Mononuclear cell (primary cell): ENCODE data around the gene COL2A1. TPM values are rescaled to one million over a fixed set of nuclear protein-coding genes. Genes with fewer than 3 reads are reported as not detected.

Experiments used
- H3K27me3 ChIP-seq: 2 replicates; pipeline ENCODE4 v1.6.0; 2011; ENCODE audit warnings: low read length, control low read depth; ENCODE audit not compliant: insufficient read depth
- H3K4me1 ChIP-seq: 2 replicates; pipeline ENCODE4 v1.5.1; 2011; ENCODE audit warnings: mild to moderate bottlenecking, low read length, control low read depth; ENCODE audit not compliant: insufficient read depth
- H3K4me3 ChIP-seq: 2 replicates; pipeline ENCODE4 v1.5.1; 2011; ENCODE audit warnings: mild to moderate bottlenecking, low read length, moderate library complexity
- H3K9me3 ChIP-seq: 2 replicates; pipeline ENCODE4 v1.5.1; 2011; ENCODE audit warnings: low read depth, mild to moderate bottlenecking, control low read depth, low read length
- total RNA-seq: library from RNA; depleted of rRNA; stranded (reverse); fragments of >200 nt; gene quantifications from one replicate; pipeline ENCODE4 v1.2.3, GENCODE V29; 2012

Gene COL2A1
- total RNA-seq, 1 donor: not detected

DNA sequence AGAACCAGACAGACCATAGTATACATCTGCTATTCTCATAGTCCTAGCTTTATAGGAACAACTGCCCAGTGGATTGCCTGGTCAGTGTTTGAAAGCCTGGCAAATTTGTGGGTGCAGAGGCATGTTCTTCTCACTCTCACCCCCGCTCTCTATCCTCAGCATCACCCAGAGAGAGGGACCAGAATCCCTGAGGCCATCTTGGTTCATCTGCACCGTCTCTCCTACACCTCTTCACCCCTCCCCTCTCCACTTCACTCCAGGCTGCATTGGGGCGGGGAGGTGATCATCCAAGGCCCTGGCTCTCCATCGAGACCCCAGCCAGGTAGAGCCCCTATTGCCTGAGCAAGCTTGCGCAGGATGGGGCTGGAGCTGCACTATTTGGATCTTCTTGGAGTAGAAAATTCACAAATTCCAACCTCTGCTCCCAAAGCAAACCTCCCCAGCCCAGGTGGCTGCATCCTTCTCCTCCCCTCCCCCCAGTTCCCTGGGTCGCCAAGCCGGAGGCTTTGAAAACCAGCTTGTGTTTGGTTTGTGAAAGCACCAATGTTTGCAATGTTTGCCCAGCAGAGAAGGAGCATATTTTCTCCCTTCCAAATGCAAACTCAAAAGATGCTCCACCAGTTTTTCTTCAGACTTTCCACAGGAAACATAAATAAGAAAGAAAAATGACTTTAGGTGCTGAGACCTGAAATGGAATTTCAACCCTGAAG lies 18.6 kb upstream of the COL2A1 start:
- Histone ChIP-seq H3K27me3 (peaks cover 12% of the 10 kb centered on the region), H3K4me3 (no peak overlapping the region), H3K4me1 (no peaks in the 10 kb centered on the region), H3K9me3 (no peaks in the 10 kb centered on the region)

DNA sequence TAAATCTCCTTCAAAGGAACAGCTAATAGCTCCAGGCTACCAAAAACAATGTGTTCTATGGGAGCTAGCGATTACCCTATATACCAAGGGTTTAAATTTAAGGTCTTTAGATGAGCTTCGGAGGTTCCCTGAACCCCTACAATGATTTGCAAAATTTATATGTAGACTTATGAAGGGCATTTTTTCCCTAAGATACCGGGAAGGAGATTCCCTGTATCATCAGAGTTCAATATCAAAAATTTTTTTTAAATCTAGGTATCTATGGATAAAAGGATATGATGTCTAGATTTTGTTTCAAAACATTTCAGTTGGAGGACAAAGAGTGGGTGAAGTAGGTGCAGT lies 17.9 kb upstream of the COL2A1 start:
- Histone ChIP-seq H3K9me3 (no peaks in the 10 kb centered on the region), H3K27me3 (peaks cover 12% of the 10 kb centered on the region), H3K4me3 (no peak overlapping the region), H3K4me1 (no peaks in the 10 kb centered on the region)

DNA sequence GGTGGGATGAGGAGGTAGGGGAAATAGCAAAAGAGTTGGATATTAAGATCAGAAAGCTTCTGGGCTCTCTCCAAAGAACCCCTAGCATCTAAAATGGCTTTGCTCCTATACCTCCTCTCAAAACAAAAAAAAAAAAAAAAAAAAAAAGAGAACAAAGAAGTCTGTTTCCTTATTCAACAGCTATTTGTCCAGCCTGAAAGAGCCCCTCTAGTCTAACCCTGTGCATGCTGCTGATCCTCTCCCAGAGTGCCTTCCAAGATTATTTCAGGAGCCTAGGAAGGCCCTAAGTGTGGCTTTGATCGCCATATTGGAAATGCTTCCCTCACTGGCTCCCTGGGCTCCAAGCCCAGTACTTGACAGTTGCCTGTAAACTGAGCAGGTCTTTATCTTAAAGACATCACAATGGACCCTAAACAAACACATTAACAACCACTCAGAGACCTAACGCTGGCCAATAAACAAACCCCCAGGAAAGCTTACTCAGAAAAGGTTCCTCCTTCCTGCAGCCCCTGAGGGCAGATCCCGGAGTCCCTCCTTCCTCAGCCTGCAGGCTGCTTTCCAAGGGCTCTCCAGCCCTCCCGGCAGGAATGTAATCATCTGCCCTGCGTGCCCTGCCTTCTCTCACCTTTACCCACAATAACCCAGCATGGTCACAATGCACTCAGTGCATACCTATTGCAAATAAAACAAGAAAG lies 17.4 kb upstream of the COL2A1 start:
- H3K4me3 ChIP-seq: no peak overlapping the region
- no peaks in the 10 kb centered on the region for H3K4me1 ChIP-seq
- peaks cover 12% of the 10 kb centered on the region for H3K27me3 ChIP-seq
- no peaks in the 10 kb centered on the region for H3K9me3 ChIP-seq

DNA sequence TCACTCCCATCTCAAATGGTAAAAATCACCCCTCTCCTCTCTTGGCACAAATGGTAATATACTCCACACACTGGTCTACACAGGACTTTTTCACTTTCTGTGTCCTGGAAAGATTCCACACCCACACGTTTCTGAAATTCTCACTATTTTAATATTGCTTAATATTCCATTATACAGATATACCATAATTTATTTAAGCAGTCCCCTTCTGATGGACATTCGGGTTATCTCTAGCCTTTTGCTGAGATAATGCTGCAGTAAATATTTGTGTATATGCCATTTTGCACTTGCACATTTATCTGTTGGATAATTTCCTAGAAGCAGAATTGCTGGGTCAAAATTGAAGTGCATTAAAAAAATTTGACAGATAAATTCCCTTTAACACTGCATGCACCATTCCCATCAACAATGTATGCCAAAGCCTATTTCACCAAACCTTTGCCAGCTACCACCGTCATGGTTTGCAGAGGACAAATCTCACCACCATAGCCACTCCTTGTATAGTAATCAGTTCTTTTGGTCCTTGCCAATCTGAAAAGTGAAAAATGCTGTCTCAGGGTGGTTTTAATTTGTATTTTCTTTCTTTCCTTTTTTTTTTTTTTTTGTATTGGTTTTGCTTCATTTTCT lies 15.5 kb upstream of the COL2A1 start:
- no peaks in the 10 kb centered on the region for H3K4me1 ChIP-seq
- no peak overlapping the region for H3K4me3 ChIP-seq
- peaks cover 12% of the 10 kb centered on the region for H3K27me3 ChIP-seq
- H3K9me3 ChIP-seq: no peaks in the 10 kb centered on the region

DNA sequence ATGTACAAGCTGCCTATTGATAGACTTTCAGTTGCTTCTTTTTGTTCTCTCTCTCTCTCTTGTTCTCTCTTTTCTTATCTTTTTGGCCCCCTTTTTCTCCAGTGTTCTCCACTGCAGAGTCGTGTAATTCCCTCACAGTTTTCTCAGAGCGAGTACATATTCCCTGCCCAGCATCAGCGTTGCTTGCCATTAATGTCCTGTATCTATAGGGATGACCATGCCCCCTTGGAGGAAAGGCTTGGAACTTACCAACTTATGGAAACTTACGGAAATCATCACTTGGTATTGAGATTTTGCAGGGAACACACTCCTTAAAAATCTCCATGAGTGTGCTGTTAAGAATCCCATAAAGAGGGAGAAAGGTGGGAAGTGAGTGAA lies 14.3 kb upstream of the COL2A1 start:
- Histone ChIP-seq H3K4me1 (no peaks in the 10 kb centered on the region), H3K27me3 (peaks cover 15% of the 10 kb centered on the region), H3K4me3 (no peak overlapping the region), H3K9me3 (no peaks in the 10 kb centered on the region)

DNA sequence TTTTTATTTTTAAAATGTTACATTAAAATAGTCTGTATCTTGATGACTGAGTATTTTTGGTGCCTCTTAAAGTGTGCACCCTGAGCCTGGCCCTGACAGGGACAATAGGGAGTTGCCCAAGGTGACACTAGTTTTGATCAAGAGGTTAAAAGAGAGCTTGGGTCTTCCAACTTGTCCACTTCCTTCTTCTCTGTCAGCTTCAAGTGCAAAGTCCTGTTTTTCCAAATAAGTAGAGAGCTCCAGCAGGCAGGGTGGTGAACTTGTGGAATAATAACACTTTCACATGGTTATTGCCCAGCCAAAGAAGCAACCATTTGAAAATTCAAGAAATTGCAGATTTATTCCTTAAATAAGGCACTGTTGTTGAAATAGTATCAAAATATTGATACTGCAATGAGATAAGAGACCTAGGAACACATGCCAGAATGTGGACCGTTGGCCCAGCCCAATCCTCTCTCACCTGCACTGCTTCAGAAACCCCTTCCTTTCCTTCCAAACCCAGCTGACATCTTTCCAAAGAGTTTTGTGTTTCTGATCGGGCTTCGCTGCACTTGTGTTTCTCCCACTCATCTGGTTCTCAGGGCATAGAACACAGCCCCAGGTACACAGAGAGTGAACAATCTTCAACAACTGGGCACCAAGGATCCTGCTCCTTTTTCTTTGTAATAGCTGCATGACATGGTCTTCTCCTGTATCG lies 13.8 kb upstream of the COL2A1 start:
- H3K4me1 ChIP-seq: no peaks in the 10 kb centered on the region
- peaks cover 15% of the 10 kb centered on the region for H3K27me3 ChIP-seq
- no peak overlapping the region for H3K4me3 ChIP-seq
- no peaks in the 10 kb centered on the region for H3K9me3 ChIP-seq

DNA sequence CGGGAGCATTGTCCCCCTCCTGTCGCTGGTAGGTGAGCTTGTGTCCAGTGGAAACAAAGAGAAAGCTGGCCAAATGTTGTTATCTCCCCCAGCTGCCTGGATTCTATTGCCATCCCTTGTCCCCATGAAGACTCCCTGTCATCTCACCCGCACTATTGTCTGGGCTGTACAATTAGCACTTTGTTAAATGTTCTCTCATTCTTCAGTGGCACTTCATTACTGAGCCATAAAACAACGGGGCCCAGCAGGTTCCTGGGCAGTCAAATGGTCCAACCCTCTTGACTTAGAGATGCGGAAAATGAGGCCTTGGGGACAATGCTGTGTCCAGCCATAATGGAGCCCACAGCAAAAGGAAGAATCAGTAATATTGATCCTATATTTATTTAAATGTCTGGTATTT lies 13.2 kb upstream of the COL2A1 start:
- Histone ChIP-seq H3K4me1 (no peaks in the 10 kb centered on the region), H3K9me3 (no peaks in the 10 kb centered on the region), H3K4me3 (no peak overlapping the region)

DNA sequence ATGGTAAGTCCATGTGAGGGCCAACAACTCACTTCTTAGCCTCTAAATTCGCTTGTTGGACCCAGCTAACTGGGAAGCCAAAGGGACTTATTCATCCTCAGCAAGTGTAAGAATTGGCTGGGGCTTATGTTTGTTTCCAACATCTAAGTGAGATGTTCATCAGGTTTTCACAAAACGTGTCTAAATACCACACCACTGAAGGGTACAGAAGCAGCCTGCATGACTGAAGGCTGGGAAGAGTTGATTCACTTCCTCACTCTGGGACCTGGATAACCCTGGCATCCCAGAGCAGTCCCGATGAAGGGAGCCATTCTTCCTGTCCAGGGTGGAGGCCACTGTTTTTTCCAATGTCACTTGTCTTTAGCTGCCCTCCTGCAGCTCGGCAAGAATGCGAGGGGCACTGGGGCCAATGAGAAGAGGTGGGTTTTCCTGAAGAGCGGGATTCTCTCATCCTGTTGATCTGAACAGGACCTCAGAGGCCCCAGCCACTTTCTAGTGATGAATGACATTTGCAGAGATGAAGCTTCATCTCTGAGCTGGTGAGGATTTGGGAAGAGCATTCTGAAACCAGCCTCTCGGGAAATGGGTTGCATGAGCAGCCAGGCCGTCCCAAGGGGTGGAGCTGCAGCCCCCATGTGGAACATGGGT lies 12.2 kb upstream of the COL2A1 start:
- no peaks in the 10 kb centered on the region for H3K9me3 ChIP-seq
- H3K27me3 ChIP-seq: peaks cover 14% of the 10 kb centered on the region
- H3K4me1 ChIP-seq: no peaks in the 10 kb centered on the region
- no peak overlapping the region for H3K4me3 ChIP-seq

More for the DNA sequence above, 13.2 kb upstream of the COL2A1 start:
- peaks cover 15% of the 10 kb centered on the region for H3K27me3 ChIP-seq

DNA sequence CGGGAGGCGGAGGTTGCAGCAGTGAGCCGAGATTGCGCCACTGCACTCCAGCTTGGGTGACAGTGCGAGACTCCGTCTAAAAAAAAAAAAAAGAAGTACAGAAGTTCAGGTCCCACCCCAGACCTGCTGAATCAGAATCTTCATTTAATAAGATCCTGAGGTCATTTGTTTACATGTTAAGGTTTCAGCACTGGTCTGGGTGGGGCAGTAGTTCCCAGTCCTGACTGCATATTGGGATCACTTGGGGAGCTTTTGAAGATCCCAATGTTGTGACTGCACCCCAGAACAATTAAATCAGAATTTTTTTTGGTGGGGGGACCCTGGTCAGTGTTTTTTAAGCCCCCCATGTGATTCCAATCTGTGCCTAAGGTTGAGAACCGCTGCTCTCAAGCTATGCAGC lies 11.7 kb upstream of the COL2A1 start:
- Histone ChIP-seq H3K4me1 (no peaks in the 10 kb centered on the region), H3K27me3 (peaks cover 11% of the 10 kb centered on the region), H3K4me3 (no peak overlapping the region), H3K9me3 (no peaks in the 10 kb centered on the region)

DNA sequence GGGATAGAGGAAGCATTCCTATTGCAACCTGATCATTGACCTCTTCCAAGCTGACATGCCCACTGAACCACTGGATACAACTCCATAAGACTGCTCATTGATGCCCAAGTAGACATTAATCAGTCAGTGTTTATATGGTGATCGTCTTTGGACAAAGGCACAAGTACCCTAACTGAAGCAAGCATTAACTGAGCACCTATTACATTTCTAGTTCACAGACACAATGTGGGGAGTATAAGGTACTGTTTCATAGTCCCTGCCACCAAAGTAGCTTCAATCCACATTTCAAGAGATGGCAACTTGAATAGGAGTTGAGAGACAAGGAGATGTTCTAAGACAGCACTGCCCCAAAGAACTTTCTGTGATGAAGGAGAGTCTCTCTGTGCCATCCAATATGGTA lies 10.9 kb upstream of the COL2A1 start:
- H3K27me3 ChIP-seq: peaks cover 11% of the 10 kb centered on the region
- H3K4me1 ChIP-seq: no peaks in the 10 kb centered on the region
- no peaks in the 10 kb centered on the region for H3K9me3 ChIP-seq
- H3K4me3 ChIP-seq: no peak overlapping the region

DNA sequence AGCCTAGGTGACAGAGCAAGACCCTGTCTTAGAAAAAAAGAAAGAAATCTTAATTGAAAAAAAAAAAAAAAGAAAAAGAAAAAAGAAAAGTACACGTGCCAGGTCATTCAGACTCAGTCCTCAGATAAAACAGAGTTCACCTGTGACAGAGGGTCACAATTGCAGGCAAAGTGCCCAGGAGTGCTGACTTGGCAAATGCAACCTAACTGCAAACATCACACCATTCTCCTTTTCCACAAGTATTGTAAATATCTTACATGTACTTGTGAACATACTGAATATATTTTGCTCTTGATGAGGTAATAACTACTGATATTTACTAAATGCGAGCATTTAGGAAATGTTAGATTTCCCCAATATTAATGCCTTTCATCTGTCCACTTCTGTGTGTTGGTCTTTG lies 9.0 kb upstream of the COL2A1 start:
- Histone ChIP-seq H3K9me3 (no peaks in the 10 kb centered on the region), H3K4me3 (no peak overlapping the region), H3K4me1 (no peaks in the 10 kb centered on the region), H3K27me3 (peaks cover 17% of the 10 kb centered on the region)

DNA sequence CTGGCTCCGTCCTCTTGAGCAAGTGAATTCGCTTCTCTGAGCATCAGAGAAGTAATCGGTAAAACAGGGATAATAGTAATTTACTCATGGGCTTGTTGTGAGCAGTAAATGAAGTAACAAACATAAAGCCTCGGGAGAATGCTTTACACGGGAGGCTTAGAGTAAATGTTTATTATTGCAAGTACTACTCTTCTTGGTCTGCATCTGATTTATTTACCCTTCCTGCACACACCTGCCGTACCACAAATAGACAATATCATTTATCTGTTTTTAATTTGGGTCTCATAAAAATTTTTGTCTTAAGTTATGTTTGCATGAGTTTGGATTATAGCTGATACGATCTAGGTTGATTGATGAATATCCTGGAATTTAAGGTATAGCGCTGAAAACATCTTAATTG lies 7.8 kb upstream of the COL2A1 start:
- Histone ChIP-seq H3K4me3 (no peak overlapping the region), H3K9me3 (no peaks in the 10 kb centered on the region), H3K27me3 (peaks cover 27% of the 10 kb centered on the region), H3K4me1 (no peaks in the 10 kb centered on the region)

DNA sequence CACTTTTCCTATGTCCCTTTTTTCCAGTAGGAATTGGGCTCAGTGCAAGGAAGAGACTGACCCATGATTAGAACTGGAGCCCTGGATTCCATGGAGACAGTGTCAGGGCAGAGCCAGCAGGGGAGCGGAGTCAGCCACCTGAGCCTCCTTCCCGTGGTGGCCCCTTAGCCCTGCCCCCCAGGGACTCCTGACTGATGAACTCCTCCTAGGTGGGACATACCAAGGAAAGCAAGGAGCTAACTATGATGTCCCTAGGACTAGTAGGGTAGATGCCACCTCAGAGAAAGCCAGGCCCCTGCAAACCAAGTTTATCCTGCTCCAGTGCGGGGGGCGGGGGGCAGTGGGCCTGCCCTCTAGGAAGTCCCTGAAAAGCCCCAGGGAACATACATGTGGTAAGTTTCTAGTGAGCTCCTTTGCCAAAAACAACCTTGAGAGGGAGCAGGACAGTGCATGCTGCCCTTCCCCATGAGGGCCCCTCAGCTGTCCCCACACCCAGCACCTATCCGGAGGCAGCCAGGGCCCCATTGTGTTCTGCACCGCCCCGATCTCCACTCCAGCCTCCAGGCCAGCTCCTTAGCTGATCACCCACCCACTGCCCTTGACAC lies 6.2 kb upstream of the COL2A1 start:
- Histone ChIP-seq H3K4me1 (no peaks in the 10 kb centered on the region), H3K27me3 (peaks cover 43% of the 10 kb centered on the region), H3K4me3 (no peak overlapping the region), H3K9me3 (no peaks in the 10 kb centered on the region)

DNA sequence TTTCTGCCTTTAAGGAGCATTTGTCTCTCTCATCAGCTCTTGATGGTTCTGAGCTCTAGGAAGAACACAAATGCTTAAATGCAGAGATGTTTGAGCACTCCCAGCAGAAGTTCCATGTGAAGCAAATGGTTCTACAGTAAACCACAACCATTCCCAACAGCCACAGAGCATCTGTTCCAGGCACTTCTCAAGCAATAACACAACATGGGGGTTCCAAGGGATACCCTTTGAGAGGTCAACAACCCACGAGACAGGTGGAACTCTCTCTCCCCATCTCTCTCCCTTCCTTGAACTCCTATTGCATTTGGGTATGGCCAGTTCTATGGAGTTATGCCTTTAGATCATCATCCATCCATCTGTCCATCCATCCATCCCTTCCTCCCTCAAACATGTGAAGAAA lies 5.2 kb upstream of the COL2A1 start:
- Histone ChIP-seq H3K4me3 (no peak overlapping the region), H3K27me3 (peaks cover 50% of the 10 kb centered on the region), H3K9me3 (no peaks in the 10 kb centered on the region), H3K4me1 (peaks cover 7% of the 10 kb centered on the region)
